WTC11 (cell line): ENCODE results near the gene AP1S1. TPM values are rescaled to one million over a fixed set of nuclear protein-coding genes. Genes with fewer than 3 reads are reported as not detected.

Source experiments
- ATAC-seq: fragments of 200-7000 bp; cut with Tn5 transposase; 2 replicates; pipeline ENCODE4 v1.10.0; 2021; ENCODE audit warnings: mild to moderate bottlenecking, moderate library complexity
- CTCF ChIA-PET: fragments of 300-600 bp; sonication (Branson Sonifier 250); formaldehyde crosslinking; loops from one replicate; lab custom pipeline; 2021; ENCODE audit warnings: antibody characterized with exemption; lab: Charles Lee
- POLR2A ChIA-PET: fragments of 350-600 bp; sonication (Branson Sonifier 250); formaldehyde crosslinking; loops from one replicate; lab custom pipeline; 2021; ENCODE audit warnings: antibody characterized with exemption; lab: Charles Lee
- DNase-seq: peaks from one replicate; pipeline ENCODE4 v3.0.0; 2021; ENCODE audit warnings: low spot score
- H3K27ac Mint-ChIP-seq: 2 replicates; pipeline ENCODE4 v1.8.0; 2021; ENCODE audit warnings: mixed read lengths
- H3K27me3 Mint-ChIP-seq: 2 replicates; pipeline ENCODE4 v1.8.0; 2021; ENCODE audit warnings: low read depth, mild to moderate bottlenecking, moderate library complexity, mixed read lengths
- H3K36me3 Mint-ChIP-seq: 2 replicates; pipeline ENCODE4 v1.8.0; 2021; ENCODE audit warnings: mixed read lengths
- H3K4me1 Mint-ChIP-seq: 2 replicates; pipeline ENCODE4 v1.8.0; 2022; ENCODE audit warnings: mixed read lengths
- H3K4me3 Mint-ChIP-seq: 2 replicates; pipeline ENCODE4 v1.8.0; 2021; ENCODE audit warnings: mild to moderate bottlenecking, moderate library complexity, mixed read lengths
- H3K9me3 Mint-ChIP-seq: 2 replicates; pipeline ENCODE4 v1.8.0; 2021; ENCODE audit warnings: mixed read lengths
- ATF1 ChIP-seq: sonication (generic); formaldehyde crosslinking; IDR thresholded peaks from 2 replicates; pipeline ENCODE4 v1.8.1; 2023; ENCODE audit warnings: mild to moderate bottlenecking, moderate library complexity, missing genetic modification reagents
- CBFB ChIP-seq: sonication (generic); formaldehyde crosslinking; IDR thresholded peaks from 2 replicates; pipeline ENCODE4 v1.8.1; 2022; ENCODE audit warnings: mild to moderate bottlenecking, low read depth, missing genetic modification reagents
- FOXJ3 ChIP-seq: sonication (generic); formaldehyde crosslinking; IDR thresholded peaks from 2 replicates; pipeline ENCODE4 v1.9.0; 2021; ENCODE audit warnings: missing genetic modification reagents, mild to moderate bottlenecking, borderline replicate concordance
- HMGA2 ChIP-seq: fragments of 250-450 bp; sonication (Bioruptor Pico); IDR thresholded peaks from 2 replicates; pipeline ENCODE4 v1.4.0; 2021; ENCODE audit warnings: mild to moderate bottlenecking, moderate library complexity
- NFATC4 ChIP-seq: fragments of 250-450 bp; sonication (Bioruptor Pico); IDR thresholded peaks from 2 replicates; pipeline ENCODE4 v1.9.0; 2021; ENCODE audit warnings: mild to moderate bottlenecking
- NFE2L1 ChIP-seq: sonication (generic); formaldehyde crosslinking; IDR thresholded peaks from 2 replicates; pipeline ENCODE4 v1.8.1; 2023; ENCODE audit warnings: missing genetic modification reagents
- NR1H2 ChIP-seq: sonication (generic); formaldehyde crosslinking; IDR thresholded peaks from 2 replicates; pipeline ENCODE4 v1.9.0; 2021; ENCODE audit warnings: mild to moderate bottlenecking, moderate library complexity, missing genetic modification reagents
- NR2C2 ChIP-seq: sonication (generic); formaldehyde crosslinking; IDR thresholded peaks from 2 replicates; pipeline ENCODE4 v1.8.0; 2022; ENCODE audit warnings: mild to moderate bottlenecking, missing genetic modification reagents
- OVOL2 ChIP-seq: fragments of 250-450 bp; sonication (Bioruptor Pico); IDR thresholded peaks from 2 replicates; pipeline ENCODE4 v1.9.0; 2021; ENCODE audit warnings: mild to moderate bottlenecking, borderline replicate concordance
- PRRX2 ChIP-seq: fragments of 250-450 bp; sonication (Bioruptor Pico); IDR thresholded peaks from 2 replicates; pipeline ENCODE4 v1.8.0; 2021; ENCODE audit warnings: mild to moderate bottlenecking
- SMAD3 ChIP-seq: sonication (generic); formaldehyde crosslinking; IDR thresholded peaks from 2 replicates; pipeline ENCODE4 v1.8.0; 2022; ENCODE audit warnings: missing genetic modification reagents, mild to moderate bottlenecking, borderline replicate concordance
- SOX15 ChIP-seq: fragments of 250-450 bp; sonication (Bioruptor Pico); IDR thresholded peaks from 2 replicates; pipeline ENCODE4 v1.9.0; 2021; ENCODE audit warnings: mild to moderate bottlenecking
- USF2 ChIP-seq: sonication (generic); formaldehyde crosslinking; IDR thresholded peaks from 2 replicates; pipeline ENCODE4 v1.8.1; 2023; ENCODE audit warnings: mild to moderate bottlenecking, missing genetic modification reagents, moderate library complexity
- ZBTB21 ChIP-seq: sonication (generic); formaldehyde crosslinking; IDR thresholded peaks from 2 replicates; pipeline ENCODE4 v1.8.1; 2023; ENCODE audit warnings: mild to moderate bottlenecking, missing genetic modification reagents, borderline replicate concordance
- ZNF138 ChIP-seq: sonication (generic); formaldehyde crosslinking; conservative IDR thresholded peaks from 2 replicates; pipeline ENCODE4 v1.8.1; 2022; ENCODE audit warnings: mild to moderate bottlenecking, moderate library complexity, missing genetic modification reagents
- ZNF317 ChIP-seq: sonication (generic); formaldehyde crosslinking; IDR thresholded peaks from 2 replicates; pipeline ENCODE4 v1.8.1; 2023; ENCODE audit warnings: low read depth, mild to moderate bottlenecking, moderate library complexity, missing genetic modification reagents, borderline replicate concordance
- ZNF416 ChIP-seq: fragments of 250-450 bp; sonication (Bioruptor Pico); IDR thresholded peaks from 2 replicates; pipeline ENCODE4 v1.9.0; 2021; ENCODE audit warnings: mild to moderate bottlenecking, inconsistent platforms
- ZNF671 ChIP-seq: fragments of 250-450 bp; sonication (Bioruptor Pico); IDR thresholded peaks from 2 replicates; pipeline ENCODE4 v1.8.0; 2021; ENCODE audit warnings: mild to moderate bottlenecking
- ZSCAN18 ChIP-seq: fragments of 250-450 bp; sonication (Bioruptor Pico); IDR thresholded peaks from 2 replicates; pipeline ENCODE4 v2.1.2; 2022; ENCODE audit warnings: mild to moderate bottlenecking, moderate library complexity
- total RNA-seq: library from RNA; stranded (reverse); gene quantifications from 3 replicates; pipeline ENCODE4 v1.2.3, GENCODE V29; 2021
- TF ChIP-seq, protein P1 (sequence below): sonication (generic); formaldehyde crosslinking; IDR thresholded peaks from 2 replicates; pipeline ENCODE4 v1.8.0; 2022; ENCODE audit warnings: mild to moderate bottlenecking, missing genetic modification reagents
- TF ChIP-seq, protein P2 (sequence below): fragments of 250-450 bp; sonication (Bioruptor Pico); IDR thresholded peaks from 2 replicates; pipeline ENCODE4 v1.8.0; 2021; ENCODE audit warnings: mild to moderate bottlenecking
- TF ChIP-seq, protein P3 (sequence below): sonication (generic); formaldehyde crosslinking; IDR thresholded peaks from 2 replicates; pipeline ENCODE4 v1.8.1; 2022; ENCODE audit warnings: mild to moderate bottlenecking, moderate library complexity, missing genetic modification reagents
- TF ChIP-seq, protein P4 (sequence below): sonication (generic); formaldehyde crosslinking; IDR thresholded peaks from 2 replicates; pipeline ENCODE4 v1.8.0; 2022; ENCODE audit warnings: mild to moderate bottlenecking, missing genetic modification reagents

AP1S1 gene
- total RNA-seq, 1 experiment from 2014 or later = 60.7 TPM

DNA sequence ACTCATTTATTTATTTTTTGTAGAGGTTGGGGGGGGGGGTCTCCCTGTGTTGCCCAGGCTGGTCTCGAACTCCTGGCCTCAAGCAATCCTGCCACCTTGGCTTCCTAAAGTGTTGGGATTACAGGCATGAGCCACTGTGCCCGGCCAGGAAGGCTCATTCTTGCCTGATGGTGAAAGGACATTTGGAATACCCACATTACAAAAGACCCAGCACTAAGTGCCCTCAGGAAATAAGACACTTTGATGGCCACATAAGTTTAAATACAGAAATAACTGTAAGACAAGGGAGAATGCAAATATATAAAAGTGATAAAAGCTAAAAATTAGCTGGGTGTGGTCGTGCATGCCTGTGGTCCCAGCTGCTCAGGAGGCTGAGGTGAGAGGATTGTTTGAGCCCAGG is 35.4 kb upstream of the AP1S1 start:
- no peak overlapping the region for H3K4me3 Mint-ChIP-seq
- no peak for TF ChIP-seq ZNF317 (CRISPR knock-in tag)
- TF ChIP-seq USF2 = no peak
- TF ChIP-seq FOXJ3 (CRISPR knock-in tag) = no peak
- TF ChIP-seq, protein P1, sequence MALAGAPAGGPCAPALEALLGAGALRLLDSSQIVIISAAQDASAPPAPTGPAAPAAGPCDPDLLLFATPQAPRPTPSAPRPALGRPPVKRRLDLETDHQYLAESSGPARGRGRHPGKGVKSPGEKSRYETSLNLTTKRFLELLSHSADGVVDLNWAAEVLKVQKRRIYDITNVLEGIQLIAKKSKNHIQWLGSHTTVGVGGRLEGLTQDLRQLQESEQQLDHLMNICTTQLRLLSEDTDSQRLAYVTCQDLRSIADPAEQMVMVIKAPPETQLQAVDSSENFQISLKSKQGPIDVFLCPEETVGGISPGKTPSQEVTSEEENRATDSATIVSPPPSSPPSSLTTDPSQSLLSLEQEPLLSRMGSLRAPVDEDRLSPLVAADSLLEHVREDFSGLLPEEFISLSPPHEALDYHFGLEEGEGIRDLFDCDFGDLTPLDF = no peak
- no peak for TF ChIP-seq CBFB (CRISPR knock-in tag)
- no peak for TF ChIP-seq SOX15 (CRISPR knock-in tag)
- no peak for DNase-seq
- ChIA-PET CTCF (interaction anchor here (1.0 to 2.2 kb wide), 3 partner anchors 25 to 74 kb away, joined by 5 to 6 read pairs (median 5); no protein-coding TSS in a partner anchor), POLR2A (interaction anchor here (0.6 kb wide), 1 partner anchor 25 kb away, joined by 3 read pairs; no protein-coding TSS in a partner anchor)
- no peaks in the 10 kb centered on the region for H3K36me3 Mint-ChIP-seq
- peaks cover 4% of the 10 kb centered on the region; the same call in 1 of the 2 replicates for H3K27me3 Mint-ChIP-seq
- ATAC-seq = no peak
- H3K4me1 Mint-ChIP-seq = peaks cover 27% of the 10 kb centered on the region
- no peaks in the 10 kb centered on the region for H3K9me3 Mint-ChIP-seq
- no peak overlapping the region; the same call in 1 of the 2 replicates for H3K27ac Mint-ChIP-seq

DNA sequence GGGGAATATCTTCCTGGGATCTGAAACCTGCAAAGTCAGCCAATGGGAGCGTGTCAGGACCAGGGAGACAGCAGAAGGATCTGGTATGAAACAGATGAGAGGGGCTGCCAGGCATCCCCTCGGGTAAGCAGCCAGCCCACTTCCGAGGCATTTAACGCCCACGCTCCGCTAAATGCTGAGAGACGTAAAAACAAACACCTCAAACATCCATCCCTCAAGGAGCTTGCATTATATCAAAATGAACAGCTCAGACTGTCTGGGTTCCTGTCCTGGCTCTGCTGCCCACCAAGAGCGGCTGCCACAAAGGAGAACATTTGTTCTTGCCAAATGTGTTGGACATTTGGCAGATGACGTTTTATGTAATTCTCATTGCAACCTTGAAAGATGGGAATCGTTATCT is 34.4 kb upstream of the AP1S1 start:
- no peak for DNase-seq
- TF ChIP-seq ZSCAN18 (CRISPR knock-in tag) = no peak
- no peak for TF ChIP-seq OVOL2 (CRISPR knock-in tag)
- no peak for TF ChIP-seq HMGA2 (CRISPR knock-in tag)
- TF ChIP-seq, protein P2, sequence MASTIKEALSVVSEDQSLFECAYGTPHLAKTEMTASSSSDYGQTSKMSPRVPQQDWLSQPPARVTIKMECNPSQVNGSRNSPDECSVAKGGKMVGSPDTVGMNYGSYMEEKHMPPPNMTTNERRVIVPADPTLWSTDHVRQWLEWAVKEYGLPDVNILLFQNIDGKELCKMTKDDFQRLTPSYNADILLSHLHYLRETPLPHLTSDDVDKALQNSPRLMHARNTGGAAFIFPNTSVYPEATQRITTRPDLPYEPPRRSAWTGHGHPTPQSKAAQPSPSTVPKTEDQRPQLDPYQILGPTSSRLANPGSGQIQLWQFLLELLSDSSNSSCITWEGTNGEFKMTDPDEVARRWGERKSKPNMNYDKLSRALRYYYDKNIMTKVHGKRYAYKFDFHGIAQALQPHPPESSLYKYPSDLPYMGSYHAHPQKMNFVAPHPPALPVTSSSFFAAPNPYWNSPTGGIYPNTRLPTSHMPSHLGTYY (CRISPR knock-in tag) = no peak
- TF ChIP-seq SMAD3 (CRISPR knock-in tag) = no peak
- no peak for TF ChIP-seq NR2C2 (CRISPR knock-in tag)
- no peak for TF ChIP-seq ZNF671 (CRISPR knock-in tag)
- TF ChIP-seq, protein P3, sequence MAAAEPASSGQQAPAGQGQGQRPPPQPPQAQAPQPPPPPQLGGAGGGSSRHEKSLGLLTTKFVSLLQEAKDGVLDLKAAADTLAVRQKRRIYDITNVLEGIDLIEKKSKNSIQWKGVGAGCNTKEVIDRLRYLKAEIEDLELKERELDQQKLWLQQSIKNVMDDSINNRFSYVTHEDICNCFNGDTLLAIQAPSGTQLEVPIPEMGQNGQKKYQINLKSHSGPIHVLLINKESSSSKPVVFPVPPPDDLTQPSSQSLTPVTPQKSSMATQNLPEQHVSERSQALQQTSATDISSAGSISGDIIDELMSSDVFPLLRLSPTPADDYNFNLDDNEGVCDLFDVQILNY (CRISPR knock-in tag) = no peak
- Mint-ChIP-seq H3K27ac (no peak overlapping the region), H3K9me3 (no peaks in the 10 kb centered on the region), H3K27me3 (peaks cover 4% of the 10 kb centered on the region; the same call in 1 of the 2 replicates), H3K4me3 (no peak overlapping the region), H3K36me3 (no peaks in the 10 kb centered on the region), H3K4me1 (peaks cover 27% of the 10 kb centered on the region)
- ChIA-PET POLR2A (no interaction called here), CTCF (interaction anchor here (1.8 to 2.2 kb wide), 2 partner anchors 25 to 73 kb away, joined by 6 to 7 read pairs; no protein-coding TSS in a partner anchor)
- no peak for ATAC-seq

- no peak for ATAC-seq
- ChIA-PET CTCF (interaction anchor here (1.8 to 2.2 kb wide), 2 partner anchors 26 to 72 kb away, joined by 6 to 7 read pairs; no protein-coding TSS in a partner anchor), POLR2A (no interaction called here)
- Mint-ChIP-seq H3K27ac (no peak overlapping the region), H3K27me3 (peaks cover 4% of the 10 kb centered on the region; the same call in 1 of the 2 replicates), H3K9me3 (0 out of 2 replicates have a peak, but pooled peaks cover under 1% of the 10 kb centered on the region), H3K36me3 (no peaks in the 10 kb centered on the region), H3K4me3 (no peak overlapping the region), H3K4me1 (peaks cover 27% of the 10 kb centered on the region)
- DNase-seq = no peak
- TF ChIP-seq NR2C2 (CRISPR knock-in tag) = no peak
- no peak for TF ChIP-seq ZNF416 (CRISPR knock-in tag)
- no peak for TF ChIP-seq NR1H2 (CRISPR knock-in tag)
- no peak for TF ChIP-seq ZBTB21
- TF ChIP-seq NFATC4 (CRISPR knock-in tag) = no peak
- TF ChIP-seq USF2 = no peak
- no peak for TF ChIP-seq PRRX2 (CRISPR knock-in tag)
- TF ChIP-seq, protein P4, sequence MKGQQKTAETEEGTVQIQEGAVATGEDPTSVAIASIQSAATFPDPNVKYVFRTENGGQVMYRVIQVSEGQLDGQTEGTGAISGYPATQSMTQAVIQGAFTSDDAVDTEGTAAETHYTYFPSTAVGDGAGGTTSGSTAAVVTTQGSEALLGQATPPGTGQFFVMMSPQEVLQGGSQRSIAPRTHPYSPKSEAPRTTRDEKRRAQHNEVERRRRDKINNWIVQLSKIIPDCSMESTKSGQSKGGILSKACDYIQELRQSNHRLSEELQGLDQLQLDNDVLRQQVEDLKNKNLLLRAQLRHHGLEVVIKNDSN = no peak
- TF ChIP-seq NFE2L1 = no peak
- no peak for TF ChIP-seq ATF1 (CRISPR knock-in tag)
- TF ChIP-seq ZNF138 (CRISPR knock-in tag) = no peak
Observed at GRCh38 chr7:101120315-101120714, 34.0 kb upstream of the AP1S1 start.
